ENCODE data around the gene CSRP1.

CSRP1 gene

DNA sequence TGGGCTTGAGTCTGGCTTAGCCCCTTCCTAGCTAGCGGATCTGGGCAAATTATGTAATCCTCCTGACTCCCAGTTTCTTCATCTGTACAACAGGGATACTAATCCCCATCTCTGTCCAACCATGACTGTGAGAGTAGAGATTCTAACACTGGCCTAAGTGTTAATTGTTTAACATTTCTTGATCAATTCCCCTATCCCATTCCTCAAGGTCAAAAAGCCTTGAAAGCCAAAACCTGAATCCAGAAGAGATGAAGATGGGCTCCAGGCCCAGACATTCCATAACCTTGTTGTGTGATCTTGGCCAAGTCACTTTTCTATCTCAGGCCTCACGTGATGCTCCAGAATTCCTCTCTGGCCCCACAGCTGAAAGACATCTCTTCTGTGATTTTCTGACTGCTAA, 19.2 kb downstream of the CSRP1 start:
- no peak overlapping the region for H3K4me3 ChIP-seq (replicated peaks; ENCODE audit: insufficient read depth, low read length)
- no peak overlapping the region for H3K27ac ChIP-seq (replicated peaks)
- DNase-seq (ENCODE audit: low read depth in 1 of 2, low spot score in 1 of 2): no peak
- TF ChIP-seq, protein P1, sequence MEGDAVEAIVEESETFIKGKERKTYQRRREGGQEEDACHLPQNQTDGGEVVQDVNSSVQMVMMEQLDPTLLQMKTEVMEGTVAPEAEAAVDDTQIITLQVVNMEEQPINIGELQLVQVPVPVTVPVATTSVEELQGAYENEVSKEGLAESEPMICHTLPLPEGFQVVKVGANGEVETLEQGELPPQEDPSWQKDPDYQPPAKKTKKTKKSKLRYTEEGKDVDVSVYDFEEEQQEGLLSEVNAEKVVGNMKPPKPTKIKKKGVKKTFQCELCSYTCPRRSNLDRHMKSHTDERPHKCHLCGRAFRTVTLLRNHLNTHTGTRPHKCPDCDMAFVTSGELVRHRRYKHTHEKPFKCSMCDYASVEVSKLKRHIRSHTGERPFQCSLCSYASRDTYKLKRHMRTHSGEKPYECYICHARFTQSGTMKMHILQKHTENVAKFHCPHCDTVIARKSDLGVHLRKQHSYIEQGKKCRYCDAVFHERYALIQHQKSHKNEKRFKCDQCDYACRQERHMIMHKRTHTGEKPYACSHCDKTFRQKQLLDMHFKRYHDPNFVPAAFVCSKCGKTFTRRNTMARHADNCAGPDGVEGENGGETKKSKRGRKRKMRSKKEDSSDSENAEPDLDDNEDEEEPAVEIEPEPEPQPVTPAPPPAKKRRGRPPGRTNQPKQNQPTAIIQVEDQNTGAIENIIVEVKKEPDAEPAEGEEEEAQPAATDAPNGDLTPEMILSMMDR (IDR thresholded peaks at IDR 0.05; ENCODE audit: insufficient read depth, low read length): no peak
- no peak for TF ChIP-seq SPI1 (IDR thresholded peaks at IDR 0.05; ENCODE audit: borderline replicate concordance, low read depth)
- TF ChIP-seq, protein P2, sequence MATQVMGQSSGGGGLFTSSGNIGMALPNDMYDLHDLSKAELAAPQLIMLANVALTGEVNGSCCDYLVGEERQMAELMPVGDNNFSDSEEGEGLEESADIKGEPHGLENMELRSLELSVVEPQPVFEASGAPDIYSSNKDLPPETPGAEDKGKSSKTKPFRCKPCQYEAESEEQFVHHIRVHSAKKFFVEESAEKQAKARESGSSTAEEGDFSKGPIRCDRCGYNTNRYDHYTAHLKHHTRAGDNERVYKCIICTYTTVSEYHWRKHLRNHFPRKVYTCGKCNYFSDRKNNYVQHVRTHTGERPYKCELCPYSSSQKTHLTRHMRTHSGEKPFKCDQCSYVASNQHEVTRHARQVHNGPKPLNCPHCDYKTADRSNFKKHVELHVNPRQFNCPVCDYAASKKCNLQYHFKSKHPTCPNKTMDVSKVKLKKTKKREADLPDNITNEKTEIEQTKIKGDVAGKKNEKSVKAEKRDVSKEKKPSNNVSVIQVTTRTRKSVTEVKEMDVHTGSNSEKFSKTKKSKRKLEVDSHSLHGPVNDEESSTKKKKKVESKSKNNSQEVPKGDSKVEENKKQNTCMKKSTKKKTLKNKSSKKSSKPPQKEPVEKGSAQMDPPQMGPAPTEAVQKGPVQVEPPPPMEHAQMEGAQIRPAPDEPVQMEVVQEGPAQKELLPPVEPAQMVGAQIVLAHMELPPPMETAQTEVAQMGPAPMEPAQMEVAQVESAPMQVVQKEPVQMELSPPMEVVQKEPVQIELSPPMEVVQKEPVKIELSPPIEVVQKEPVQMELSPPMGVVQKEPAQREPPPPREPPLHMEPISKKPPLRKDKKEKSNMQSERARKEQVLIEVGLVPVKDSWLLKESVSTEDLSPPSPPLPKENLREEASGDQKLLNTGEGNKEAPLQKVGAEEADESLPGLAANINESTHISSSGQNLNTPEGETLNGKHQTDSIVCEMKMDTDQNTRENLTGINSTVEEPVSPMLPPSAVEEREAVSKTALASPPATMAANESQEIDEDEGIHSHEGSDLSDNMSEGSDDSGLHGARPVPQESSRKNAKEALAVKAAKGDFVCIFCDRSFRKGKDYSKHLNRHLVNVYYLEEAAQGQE (IDR thresholded peaks at IDR 0.05; ENCODE audit: insufficient replicate concordance, low read depth): no peak
- no peak for TF ChIP-seq POLR2AphosphoS5 (IDR thresholded peaks at IDR 0.05; ENCODE audit: low read depth)
- no peak for TF ChIP-seq GABPA (IDR thresholded peaks at IDR 0.05; ENCODE audit: low read depth)
- H3K27me3 ChIP-seq (ENCODE audit: insufficient read depth, poor library complexity, severe bottlenecking): no peaks in the 10 kb centered on the region

DNA sequence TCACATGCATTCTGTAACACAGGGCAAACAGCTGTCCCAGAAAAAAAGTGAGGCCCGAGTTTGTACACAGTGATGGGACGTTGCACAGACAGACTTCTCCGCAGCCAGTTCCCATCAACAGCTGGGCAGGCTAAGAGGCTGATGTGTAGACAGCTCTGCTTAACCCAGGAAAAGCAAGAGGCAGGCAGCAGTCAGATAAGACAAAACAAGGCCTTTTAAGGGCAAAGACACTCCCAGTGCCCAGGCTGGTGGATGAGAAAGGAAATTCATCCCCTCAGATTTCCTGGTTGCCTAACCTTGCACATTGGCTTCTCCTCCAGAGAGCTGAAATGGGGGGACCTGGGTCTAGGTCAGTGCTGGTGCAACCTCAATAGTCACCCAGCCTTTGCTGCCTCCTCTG, 20.7 kb downstream of the CSRP1 start:
- no peak for DNase-seq (ENCODE audit: low read depth in 1 of 2, low spot score in 1 of 2)
- no peak overlapping the region for H3K27ac ChIP-seq (replicated peaks)
- no peak overlapping the region for H3K4me3 ChIP-seq (replicated peaks; ENCODE audit: insufficient read depth, low read length)
- H3K27me3 ChIP-seq (ENCODE audit: insufficient read depth, poor library complexity, severe bottlenecking): peaks cover 7% of the 10 kb centered on the region
- TF ChIP-seq, protein P1 (IDR thresholded peaks at IDR 0.05; ENCODE audit: insufficient read depth, low read length): no peak
- TF ChIP-seq GABPA (IDR thresholded peaks at IDR 0.05; ENCODE audit: low read depth) (no peak), POLR2AphosphoS5 (IDR thresholded peaks at IDR 0.05; ENCODE audit: low read depth) (no peak), SPI1 (IDR thresholded peaks at IDR 0.05; ENCODE audit: borderline replicate concordance, low read depth) (no peak)
- TF ChIP-seq, protein P2 (IDR thresholded peaks at IDR 0.05; ENCODE audit: insufficient replicate concordance, low read depth): no peak

DNA sequence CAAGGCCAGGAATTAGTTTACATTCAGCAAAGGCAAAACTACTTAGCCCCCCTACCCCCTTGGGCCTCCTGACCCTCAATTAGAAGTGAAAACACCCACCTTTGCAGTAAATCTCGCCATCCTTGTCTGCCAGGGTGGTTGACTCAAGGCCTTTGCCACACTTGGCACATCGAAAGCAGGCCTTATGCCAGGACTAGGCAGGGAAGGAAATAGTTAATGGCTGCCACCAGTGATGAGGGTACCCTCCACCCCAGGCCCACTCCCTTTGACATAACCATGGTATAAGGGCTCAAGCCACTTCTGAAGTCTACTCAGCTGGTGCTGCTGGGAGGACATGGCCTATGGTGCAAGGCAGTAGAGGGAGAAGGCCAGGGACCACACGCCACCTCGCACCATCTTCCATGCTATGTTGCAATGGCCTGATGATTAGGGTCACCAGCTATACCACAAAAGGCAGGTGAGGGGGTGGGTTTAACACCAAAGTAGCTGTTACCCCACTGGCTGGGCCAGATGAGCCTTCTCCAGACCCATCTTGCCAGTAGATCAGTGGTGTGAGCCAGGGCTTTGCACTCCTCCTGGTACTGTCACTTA, 21.6 kb downstream of the CSRP1 start:
- TF ChIP-seq POLR2AphosphoS5 (IDR thresholded peaks at IDR 0.05; ENCODE audit: low read depth) (no peak), SPI1 (IDR thresholded peaks at IDR 0.05; ENCODE audit: borderline replicate concordance, low read depth) (no peak), GABPA (IDR thresholded peaks at IDR 0.05; ENCODE audit: low read depth) (no peak)
- TF ChIP-seq, protein P2 (IDR thresholded peaks at IDR 0.05; ENCODE audit: insufficient replicate concordance, low read depth): no peak
- TF ChIP-seq, protein P1 (IDR thresholded peaks at IDR 0.05; ENCODE audit: insufficient read depth, low read length): no peak
- H3K27me3 ChIP-seq (ENCODE audit: insufficient read depth, poor library complexity, severe bottlenecking): peaks cover 12% of the 10 kb centered on the region
- no peak overlapping the region for H3K27ac ChIP-seq (replicated peaks)
- no peak overlapping the region for H3K4me3 ChIP-seq (replicated peaks; ENCODE audit: insufficient read depth, low read length)
- DNase-seq (ENCODE audit: low read depth in 1 of 2, low spot score in 1 of 2): no peak

Measured in HL-60 (cell line).